CD14-positive monocyte (primary cell): ENCODE data around the gene KRT73. TPM values are rescaled to one million over a fixed set of nuclear protein-coding genes. Genes with fewer than 3 reads are reported as not detected.

Source experiments
- DNase-seq, 3 donors: peaks; one replicate each; pipeline ENCODE4 v3.0.0-alpha.2; 2011 to 2022
- H2AFZ ChIP-seq: 2 replicates; pipeline ENCODE4 v1.6.0; 2012; ENCODE audit warnings: mild to moderate bottlenecking, low read depth, low read length, inconsistent platforms; ENCODE audit not compliant: insufficient read depth, poor library complexity, severe bottlenecking
- H3K27ac ChIP-seq, 2 donors: 1 replicate in 1 of 2; 2 replicates in 1 of 2; pipeline ENCODE4 v1.5.1; 2012 to 2013; ENCODE audit warnings: low read length in 2 of 2, control low read depth in 1 of 2, inconsistent platforms in 1 of 2, low read depth in 1 of 2, mild to moderate bottlenecking in 1 of 2
- H3K27me3 ChIP-seq, 2 donors: one replicate each; pipeline versions ENCODE4 v1.6.0 to v1.6.1; 2011 to 2013; ENCODE audit warnings: low read length in 2 of 2; ENCODE audit not compliant: control insufficient read depth in 2 of 2, insufficient read depth in 2 of 2
- H3K36me3 ChIP-seq, 2 donors: replicated peaks in 1 of 2; 1 replicate in 1 of 2; 2 replicates in 1 of 2; pipeline versions ENCODE4 v1.5.1 to v1.6.1; 2012 to 2013; ENCODE audit warnings: low read length in 2 of 2, control low read depth in 1 of 2, inconsistent platforms in 1 of 2, mild to moderate bottlenecking in 1 of 2; ENCODE audit not compliant: insufficient read depth in 2 of 2, control insufficient read depth in 1 of 2
- H3K4me1 ChIP-seq, 2 donors: 1 replicate in 1 of 2; 2 replicates in 1 of 2; pipeline versions ENCODE4 v1.5.1 to v1.6.1; 2012 to 2013; ENCODE audit warnings: low read length in 2 of 2, control low read depth in 1 of 2, inconsistent platforms in 1 of 2, mild to moderate bottlenecking in 1 of 2, moderate library complexity in 1 of 2; ENCODE audit not compliant: insufficient read depth in 2 of 2, control insufficient read depth in 1 of 2
- H3K4me2 ChIP-seq: replicated peaks from 2 replicates; pipeline ENCODE3; 2012; ENCODE audit warnings: low read length, moderate library complexity, mild to moderate bottlenecking; ENCODE audit not compliant: poor library complexity, severe bottlenecking; ENCODE audit errors: extremely low read depth
- H3K4me3 ChIP-seq, 3 experiments: fragments of 200-600 bp in 1 of 3; sonication (generic) in 1 of 3; replicated peaks in 1 of 3; 1 replicate in 2 of 3; 2 replicates in 1 of 3; pipeline ENCODE4 v1.5.1; 2011 to 2013; ENCODE audit warnings: low read length in 3 of 3, mild to moderate bottlenecking in 3 of 3, control low read depth in 2 of 3, low read depth in 2 of 3, inconsistent platforms in 1 of 3, moderate library complexity in 1 of 3
- H3K79me2 ChIP-seq: 2 replicates; pipeline ENCODE4 v1.6.0; 2012; ENCODE audit warnings: mild to moderate bottlenecking, control low read depth, inconsistent platforms, low read length, moderate library complexity; ENCODE audit not compliant: insufficient read depth
- H3K9ac ChIP-seq: 2 replicates; pipeline ENCODE4 v1.6.0; 2017; ENCODE audit warnings: low read length, mild to moderate bottlenecking; ENCODE audit not compliant: insufficient read depth, poor library complexity, severe bottlenecking
- H3K9me3 ChIP-seq, 2 donors: replicated peaks in 1 of 2; 1 replicate in 1 of 2; 2 replicates in 1 of 2; pipeline versions ENCODE4 v1.5.1 to v1.6.1; 2012 to 2013; ENCODE audit warnings: low read length in 2 of 2, control low read depth in 1 of 2; ENCODE audit not compliant: control insufficient read depth in 1 of 2, insufficient read depth in 1 of 2
- H4K20me1 ChIP-seq: 2 replicates; pipeline ENCODE4 v1.6.0; 2012; ENCODE audit warnings: mild to moderate bottlenecking, low read length, control low read depth, moderate library complexity; ENCODE audit not compliant: insufficient read depth
- H3K27ac Mint-ChIP-seq, 7 donors: one replicate each; pipeline ENCODE4 v1.8.0; 2020; ENCODE audit warnings: mild to moderate bottlenecking in 7 of 7, mixed read lengths in 7 of 7, moderate library complexity in 6 of 7, inconsistent platforms in 2 of 7
- H3K27me3 Mint-ChIP-seq, 3 donors: one replicate each; pipeline ENCODE4 v1.8.0; 2021 to 2022; ENCODE audit warnings: low read depth in 3 of 3, mild to moderate bottlenecking in 3 of 3, mixed read lengths in 3 of 3, moderate library complexity in 3 of 3, inconsistent platforms in 1 of 3
- H3K36me3 Mint-ChIP-seq, 2 donors: one replicate each; pipeline ENCODE4 v1.8.0; 2020; ENCODE audit warnings: mixed read lengths in 2 of 2, inconsistent platforms in 1 of 2, mild to moderate bottlenecking in 1 of 2
- H3K4me1 Mint-ChIP-seq: one replicate; pipeline ENCODE4 v1.8.0; 2020; ENCODE audit warnings: mild to moderate bottlenecking, mixed read lengths
- H3K4me3 Mint-ChIP-seq, 2 donors: one replicate each; pipeline ENCODE4 v1.8.0; 2020; ENCODE audit warnings: mild to moderate bottlenecking in 2 of 2, mixed read lengths in 2 of 2, moderate library complexity in 1 of 2
- H3K9me3 Mint-ChIP-seq, 7 donors: one replicate each; pipeline ENCODE4 v1.8.0; 2020 to 2022; ENCODE audit warnings: mixed read lengths in 7 of 7, mild to moderate bottlenecking in 6 of 7, moderate library complexity in 6 of 7, inconsistent platforms in 2 of 7
- WGBS: methylation state at CpG from one replicate; pipeline ENCODE4 v1.1.5; 2013; ENCODE audit warnings: missing lambda C conversion rate; ENCODE audit not compliant: insufficient coverage; 5-methylcytosine and 5-hydroxymethylcytosine counted together
- intact Hi-C, 2 donors: fragments of 100-400 bp; cut with micrococcal nuclease; formaldehyde crosslinking; loops; one replicate each; pipeline versions ENCODE4 v1.15.0 to v1.15.1; 2023
- polyA plus RNA-seq, 3 donors: library from polyadenylated mRNA; depleted of rRNA in 1 of 3; unstranded in 2 of 3; stranded (reverse) in 1 of 3; fragments of 300-500 nt in 2 of 3; fragments of >200 nt in 1 of 3; fragmentation: Illumina TruSeq in 2 of 3; gene quantifications; 1 replicate in 2 of 3; 2 replicates in 1 of 3; pipeline ENCODE4 v1.2.3, GENCODE V29; 2012 to 2021
- TF ChIP-seq, protein P1 (sequence below): fragments of 200-600 bp; IDR thresholded peaks from one replicate; pipeline ENCODE4 v1.8.0; 2022; ENCODE audit warnings: antibody characterized with exemption, mild to moderate bottlenecking

The KRT73 gene
- polyA plus RNA-seq, 3 donors = not detected

DNA sequence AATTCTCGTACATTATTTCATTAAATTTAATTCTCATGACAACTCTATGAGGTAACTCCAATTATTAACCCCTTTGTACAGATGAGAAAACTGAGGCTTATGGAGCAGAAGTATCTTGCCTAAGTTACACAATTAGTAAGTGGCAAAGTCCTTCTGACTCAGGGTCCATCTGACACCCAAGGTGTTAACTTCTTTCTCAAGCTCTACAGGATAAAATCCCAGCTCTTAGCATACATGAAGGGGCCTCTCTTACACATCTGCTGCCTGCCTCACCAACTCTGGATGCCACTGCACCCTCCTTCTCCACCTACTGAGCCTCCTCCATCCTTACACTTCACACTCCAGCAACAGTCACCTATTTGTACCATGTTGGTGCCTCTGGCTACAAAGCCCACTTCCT is 12.8 kb downstream of the KRT73 start:
- Mint-ChIP-seq H3K27ac (no peak overlapping the region), H3K4me3 (no peak overlapping the region), H3K27me3 (peaks cover 19 to 33% (median 19%) of the 10 kb centered on the region in 3 donors)

DNA sequence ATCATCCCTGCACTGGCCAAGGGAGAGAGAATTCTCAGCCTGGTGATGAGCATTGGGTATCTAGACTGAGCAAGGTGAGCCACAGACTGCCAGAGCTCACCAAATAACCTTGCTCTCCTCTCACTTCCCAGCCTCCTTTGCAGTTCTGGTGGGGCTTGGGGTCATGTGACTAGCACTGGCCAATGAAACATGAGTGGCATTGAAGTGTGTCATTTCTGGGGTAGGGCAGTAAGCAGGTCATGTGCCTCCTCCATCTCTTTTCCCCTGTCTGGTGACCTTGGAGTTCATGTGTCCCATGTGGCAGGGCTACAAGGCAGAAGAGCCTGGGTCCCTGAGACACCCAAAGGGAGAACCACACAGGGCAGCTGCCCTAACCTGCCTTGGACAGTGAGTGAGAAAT is 13.5 kb downstream of the KRT73 start:
- H3K36me3 Mint-ChIP-seq = no peaks in the 10 kb centered on the region
- Histone ChIP-seq H3K79me2 (no peaks in the 10 kb centered on the region), H3K9ac (no peak overlapping the region), H3K4me1 (no peaks in the 10 kb centered on the region), H3K27ac (no peak overlapping the region), H4K20me1 (no peaks in the 10 kb centered on the region), H3K27me3 (peaks cover 14 to 21% of the 10 kb centered on the region in 2 donors), H3K4me3 (no peak overlapping the region), H2AFZ (no peak overlapping the region), H3K36me3 (no peaks in the 10 kb centered on the region), H3K4me2 (no peak overlapping the region), H3K9me3 (peaks cover 0 to 5% of the 10 kb centered on the region in 2 donors)
- no peak overlapping the region for H3K4me3 Mint-ChIP-seq
- DNase-seq = no peak
- peaks cover 0 to 11% (median 5%) of the 10 kb centered on the region in 7 donors for H3K9me3 Mint-ChIP-seq
- H3K4me1 Mint-ChIP-seq = no peaks in the 10 kb centered on the region
- TF ChIP-seq, protein P1, sequence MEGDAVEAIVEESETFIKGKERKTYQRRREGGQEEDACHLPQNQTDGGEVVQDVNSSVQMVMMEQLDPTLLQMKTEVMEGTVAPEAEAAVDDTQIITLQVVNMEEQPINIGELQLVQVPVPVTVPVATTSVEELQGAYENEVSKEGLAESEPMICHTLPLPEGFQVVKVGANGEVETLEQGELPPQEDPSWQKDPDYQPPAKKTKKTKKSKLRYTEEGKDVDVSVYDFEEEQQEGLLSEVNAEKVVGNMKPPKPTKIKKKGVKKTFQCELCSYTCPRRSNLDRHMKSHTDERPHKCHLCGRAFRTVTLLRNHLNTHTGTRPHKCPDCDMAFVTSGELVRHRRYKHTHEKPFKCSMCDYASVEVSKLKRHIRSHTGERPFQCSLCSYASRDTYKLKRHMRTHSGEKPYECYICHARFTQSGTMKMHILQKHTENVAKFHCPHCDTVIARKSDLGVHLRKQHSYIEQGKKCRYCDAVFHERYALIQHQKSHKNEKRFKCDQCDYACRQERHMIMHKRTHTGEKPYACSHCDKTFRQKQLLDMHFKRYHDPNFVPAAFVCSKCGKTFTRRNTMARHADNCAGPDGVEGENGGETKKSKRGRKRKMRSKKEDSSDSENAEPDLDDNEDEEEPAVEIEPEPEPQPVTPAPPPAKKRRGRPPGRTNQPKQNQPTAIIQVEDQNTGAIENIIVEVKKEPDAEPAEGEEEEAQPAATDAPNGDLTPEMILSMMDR = no peak
- intact Hi-C loops = no loop called here
- peaks cover 21 to 35% (median 25%) of the 10 kb centered on the region in 3 donors for H3K27me3 Mint-ChIP-seq
- no peak overlapping the region for H3K27ac Mint-ChIP-seq

More for the DNA sequence above, 12.8 kb downstream of the KRT73 start:
- no peaks in the 10 kb centered on the region for H3K79me2 ChIP-seq
- H3K9ac ChIP-seq = no peak overlapping the region
- H3K36me3 ChIP-seq = no peaks in the 10 kb centered on the region
- DNase-seq = no peak
- Mint-ChIP-seq H3K9me3 (peaks cover 0 to 5% (median 2%) of the 10 kb centered on the region in 7 donors), H3K4me1 (no peaks in the 10 kb centered on the region), H3K36me3 (no peaks in the 10 kb centered on the region)
- H3K4me2 ChIP-seq = no peak overlapping the region
- H4K20me1 ChIP-seq = no peaks in the 10 kb centered on the region
- no CpG with 5 or more reads among the region's 1 CpG for WGBS
- no peak overlapping the region for H2AFZ ChIP-seq
- no peaks in the 10 kb centered on the region for H3K4me1 ChIP-seq
- no peak overlapping the region for H3K27ac ChIP-seq
- peaks cover 9 to 17% of the 10 kb centered on the region in 2 donors for H3K27me3 ChIP-seq
- intact Hi-C loops = no loop called here
- peaks cover 0 to 5% of the 10 kb centered on the region in 2 donors for H3K9me3 ChIP-seq
- H3K4me3 ChIP-seq = no peak overlapping the region
- TF ChIP-seq, protein P1 = no peak
